Activated CD8-positive, alpha-beta memory T cell treated with anti-CD3 and anti-CD28 coated beads for 1 hour (primary cell): ENCODE results near the gene PNPLA2.

Experiments used
- DNase-seq, 2 donors: peaks; one replicate each; pipeline ENCODE4 v3.0.0-alpha.2; 2020; ENCODE audit warnings: low read depth in 1 of 2; ENCODE audit errors: extremely low read depth in 1 of 2

The PNPLA2 gene

DNA sequence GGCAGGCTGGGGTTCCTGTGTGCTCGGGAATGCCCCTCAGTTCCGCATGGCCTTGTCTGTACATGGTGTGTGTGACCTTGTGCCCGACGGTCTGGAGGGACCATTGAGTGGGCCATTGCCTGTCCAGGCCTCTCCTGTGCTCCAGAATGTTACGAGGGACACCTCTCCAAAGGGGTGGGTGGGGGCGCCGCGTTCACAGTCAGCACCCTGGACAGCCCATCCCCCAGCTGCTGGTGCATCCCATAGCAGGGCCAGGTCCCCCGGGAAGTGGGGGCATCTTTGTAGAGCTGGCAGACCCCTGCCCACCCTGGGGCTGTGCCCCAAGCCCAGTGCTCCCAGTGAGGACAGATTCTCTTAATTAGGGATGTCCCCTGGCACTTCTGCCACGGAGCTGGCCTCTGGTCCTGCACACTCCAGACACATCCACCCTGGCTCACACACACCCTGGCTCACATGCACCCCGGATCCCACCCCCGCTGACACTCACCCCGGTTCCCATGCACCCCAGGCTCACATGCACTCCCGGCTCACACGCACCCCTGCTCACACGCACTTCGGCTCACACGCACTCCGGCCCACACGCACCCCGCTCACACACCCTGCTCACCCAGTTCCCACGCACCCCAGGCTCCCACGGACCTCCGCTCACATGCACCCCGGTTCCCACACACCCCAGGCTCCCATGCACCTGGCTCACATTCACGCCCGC, 39.5 kb downstream of the PNPLA2 start:
- DNase-seq = no peak

GRCh38 chr11:858762-859339, 40.1 kb downstream of the PNPLA2 start:
- DNase-seq = no peak

- DNase-seq = no peak
Observed at GRCh38 chr11:859394-860131, 40.8 kb downstream of the PNPLA2 start.

DNA sequence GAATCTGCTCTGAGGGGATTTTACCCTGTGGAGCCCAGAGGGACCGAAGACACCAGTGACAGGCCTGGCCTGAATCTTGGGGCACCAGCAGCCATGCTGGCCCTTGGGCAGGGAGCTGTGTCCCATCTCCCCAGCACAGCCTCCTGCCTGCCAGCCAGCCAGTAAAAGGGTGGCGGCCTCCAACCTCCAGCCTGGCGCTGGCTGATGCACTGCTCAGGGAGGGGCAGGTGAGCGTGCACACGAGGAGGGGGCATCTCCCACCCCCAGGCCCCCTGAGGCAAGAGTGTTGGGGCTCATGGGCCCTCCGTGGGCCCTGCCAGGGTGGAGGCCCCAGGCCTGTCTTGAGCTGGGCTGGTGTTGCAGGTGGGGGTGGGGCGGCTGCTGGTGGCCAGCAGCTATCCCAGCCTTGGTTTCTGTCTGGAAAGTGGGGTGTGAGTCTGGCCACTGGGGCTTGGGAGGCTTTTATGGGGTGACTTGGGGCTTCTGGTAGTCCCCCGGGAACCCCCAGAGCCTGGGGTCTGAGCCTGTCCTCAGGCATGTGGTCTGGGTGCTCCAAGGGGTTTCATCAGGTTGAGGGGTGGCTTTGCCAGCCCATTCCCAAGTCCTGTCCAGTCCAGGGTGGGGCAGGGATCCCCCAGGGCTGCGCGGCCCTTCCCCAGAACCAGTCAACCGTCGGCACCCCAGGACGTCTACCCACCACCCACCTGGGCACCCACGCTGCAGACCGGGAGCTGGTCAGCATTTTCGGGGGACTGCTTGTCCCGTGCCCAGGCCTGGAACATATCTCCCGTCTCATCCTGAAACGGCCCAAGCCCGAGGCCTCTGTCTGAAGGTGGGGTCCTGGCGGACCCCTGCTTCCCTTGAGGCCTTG, 41.8 kb downstream of the PNPLA2 start:
- DNase-seq = no peak

- no peak for DNase-seq
Observed at GRCh38 chr11:861105-861479, 42.4 kb downstream of the PNPLA2 start.

DNA sequence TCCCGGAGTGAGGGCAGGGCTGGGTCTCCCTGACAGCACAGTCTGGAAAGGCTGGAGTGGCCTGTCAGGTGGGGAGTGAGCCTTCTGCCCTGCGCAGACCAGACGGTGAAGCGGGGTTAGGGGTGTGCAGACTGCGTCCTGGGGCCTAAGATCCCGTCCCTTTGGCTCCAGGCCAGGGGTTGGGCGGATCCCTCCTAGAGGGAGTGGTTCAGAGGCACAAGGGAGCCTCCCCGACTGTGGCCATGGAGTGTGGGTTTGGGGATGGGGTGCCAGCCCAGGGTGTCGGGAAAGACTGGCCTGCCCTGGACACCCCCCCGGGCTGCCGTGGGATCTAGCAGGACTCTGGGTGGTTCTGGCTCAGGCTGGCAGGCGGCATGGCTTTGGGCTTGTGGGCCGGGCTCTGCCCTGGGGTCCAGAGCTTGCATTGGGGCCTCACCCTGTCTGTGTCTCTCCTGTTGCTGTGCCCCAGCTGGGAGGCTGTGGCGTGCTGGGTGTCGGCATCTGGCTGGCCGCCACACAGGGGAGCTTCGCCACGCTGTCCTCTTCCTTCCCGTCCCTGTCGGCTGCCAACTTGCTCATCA, 43.5 kb downstream of the PNPLA2 start:
- DNase-seq = no peak

DNA sequence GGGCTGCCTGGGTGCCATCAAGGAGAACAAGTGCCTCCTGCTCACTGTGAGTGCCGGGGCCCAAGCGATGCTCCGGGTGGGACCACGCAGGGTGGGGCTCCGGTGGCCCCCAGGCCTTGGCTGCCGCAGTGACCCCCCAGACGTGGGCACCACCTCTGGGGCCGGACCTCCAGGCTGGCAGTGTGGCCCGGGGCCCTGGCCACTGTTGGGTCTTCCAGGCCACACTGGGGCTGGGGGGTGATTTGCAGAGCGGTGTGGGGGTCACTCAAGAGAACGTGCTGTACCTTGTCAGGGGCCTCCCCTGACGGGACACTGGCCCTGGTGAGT, 43.9 kb downstream of the PNPLA2 start:
- DNase-seq = no peak

GRCh38 chr11:863023-863909, 44.6 kb downstream of the PNPLA2 start:
- DNase-seq = no peak

- DNase-seq = no peak
Observed at GRCh38 chr11:863910-864827, 45.5 kb downstream of the PNPLA2 start.

DNA sequence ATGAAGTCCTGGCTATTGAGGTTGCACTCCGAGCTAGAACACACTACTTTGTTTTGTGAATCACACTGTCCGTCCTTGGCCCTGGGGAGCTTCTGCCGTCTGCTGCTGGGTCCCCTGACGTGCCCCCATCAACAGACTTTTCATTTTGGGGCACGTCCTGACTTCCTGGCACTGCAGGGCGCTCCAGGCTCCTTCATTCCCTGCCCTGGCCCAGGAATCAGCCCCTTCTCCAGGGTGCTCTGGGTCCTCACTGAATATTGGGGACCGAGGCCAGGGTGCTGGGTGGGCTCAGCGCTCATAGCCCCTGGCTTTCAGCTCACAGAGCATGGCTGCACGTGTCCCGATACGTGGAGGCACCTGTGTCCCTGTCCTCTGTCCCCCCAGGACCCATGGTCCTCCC, 46.2 kb downstream of the PNPLA2 start:
- DNase-seq = no peak

- no peak for DNase-seq
Observed at GRCh38 chr11:865462-866430, 47.0 kb downstream of the PNPLA2 start.

GRCh38 chr11:866481-866880, 47.8 kb downstream of the PNPLA2 start:
- DNase-seq = no peak

DNA sequence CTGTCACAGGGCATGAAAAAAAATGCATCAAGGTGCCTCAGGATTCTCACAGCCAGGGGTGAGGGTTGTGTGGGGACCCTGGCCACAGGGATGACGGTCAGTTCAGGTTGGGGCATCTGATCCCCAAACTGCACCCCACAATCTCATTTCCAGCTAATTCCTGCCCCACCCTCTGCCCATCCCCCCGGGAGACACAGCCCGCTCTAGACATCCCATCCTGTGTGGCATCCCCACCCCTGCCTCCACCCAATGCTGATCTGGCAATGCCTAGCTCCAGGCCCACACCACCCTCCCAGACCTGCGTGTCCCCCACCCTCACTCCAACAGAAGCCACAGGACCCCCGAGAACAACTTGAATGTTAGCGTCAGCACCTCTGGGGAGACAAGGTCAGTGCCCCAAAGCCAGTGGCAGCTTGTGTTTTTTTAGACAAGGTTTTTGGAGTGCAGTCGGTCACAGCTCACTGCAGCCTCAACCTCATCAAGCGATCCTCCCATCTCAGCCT, 49.2 kb downstream of the PNPLA2 start:
- no peak for DNase-seq

GRCh38 chr11:868394-868793, 49.7 kb downstream of the PNPLA2 start:
- DNase-seq = no peak

DNA sequence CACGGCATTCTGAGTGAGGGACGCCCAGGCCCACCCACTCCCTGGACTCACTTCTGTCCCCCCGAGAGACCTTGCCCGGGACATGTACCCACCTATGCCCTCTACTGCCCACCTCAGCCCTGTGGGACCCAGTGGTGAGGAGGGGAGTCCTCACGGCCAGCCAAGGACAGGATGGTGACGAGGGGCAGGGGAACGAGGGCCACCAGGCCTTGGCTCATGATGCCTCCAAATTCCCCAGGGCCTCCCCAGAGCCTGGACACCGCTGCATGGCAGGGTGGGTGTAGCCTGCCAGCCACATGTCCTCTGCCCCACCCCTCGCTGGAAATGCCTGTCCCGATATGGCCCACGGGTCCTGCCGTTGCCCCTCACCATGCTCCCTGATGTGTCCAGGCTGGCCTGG, 50.1 kb downstream of the PNPLA2 start:
- DNase-seq = no peak

GRCh38 chr11:869399-870126, 50.8 kb downstream of the PNPLA2 start:
- DNase-seq = no peak

- DNase-seq = no peak
Observed at GRCh38 chr11:870127-870413, 51.4 kb downstream of the PNPLA2 start.
